NCI-H2227 (cell line): ENCODE measurements around the gene CATSPERE.
"Not testable (repeated sequence)": the region's sequence is repeated elsewhere in the genome, so short reads cannot be mapped to it uniquely, and the experiment has no call there.

Experiments used
- DNase-seq: peaks from one replicate; lab custom pipeline; 2025; ENCODE audit not compliant: unreplicated experiment; lab: John Stamatoyannopoulos, UW

The CATSPERE gene

DNA sequence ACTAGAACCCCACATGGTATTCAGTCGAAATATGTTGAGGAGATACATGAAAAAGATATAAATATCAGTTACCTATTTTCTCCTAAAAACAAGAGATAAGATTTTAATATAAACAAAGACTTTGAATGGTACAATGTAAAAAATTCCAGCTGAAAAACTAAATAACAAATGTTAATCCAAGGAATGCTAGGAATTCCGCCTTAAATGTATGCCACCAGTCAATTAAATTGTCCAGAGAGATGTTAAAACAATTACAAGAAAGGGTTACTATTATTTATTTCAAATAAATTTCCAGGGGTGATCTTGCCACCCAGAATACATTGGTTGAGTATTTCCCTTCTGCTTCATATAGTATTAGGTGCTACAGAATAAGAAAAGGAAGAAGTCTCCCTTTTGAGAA is 13.5 kb upstream of the CATSPERE start:
- no peak for DNase-seq

DNA sequence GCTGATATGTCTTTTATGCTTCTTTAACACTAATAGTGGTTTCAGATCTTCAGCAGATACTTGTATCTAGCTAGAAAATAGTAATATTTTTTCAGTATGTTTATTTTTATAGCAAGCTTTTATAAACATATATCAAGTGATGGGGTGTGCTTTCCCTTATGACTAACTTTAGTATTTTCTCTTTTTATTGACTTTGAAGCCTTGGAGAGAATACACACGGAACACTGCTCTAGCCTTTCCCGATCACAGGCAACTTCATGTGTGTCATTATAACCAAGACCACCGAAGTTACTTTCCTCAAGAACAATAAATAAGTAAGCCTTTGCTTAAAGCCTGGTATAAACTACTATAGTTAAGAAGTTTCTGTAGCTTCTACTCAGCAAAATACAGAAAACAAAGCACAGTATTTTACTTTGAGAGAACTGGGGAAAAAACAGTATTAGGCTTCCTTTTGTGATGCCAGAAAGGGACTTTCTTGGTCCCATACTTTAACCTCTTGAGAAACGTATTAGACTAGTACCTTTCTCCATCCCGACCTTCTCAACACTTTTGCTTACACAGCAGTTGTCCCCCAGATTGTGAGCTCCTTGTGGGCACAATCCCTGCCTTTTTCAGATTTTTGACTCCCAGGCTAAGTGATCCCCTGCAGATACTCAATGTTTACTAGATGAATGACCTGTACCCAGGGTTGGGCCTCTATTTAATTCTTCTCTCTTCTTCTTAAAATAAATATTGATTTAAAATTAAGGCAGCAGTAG is 12.6 kb upstream of the CATSPERE start:
- DNase-seq: no peak

DNA sequence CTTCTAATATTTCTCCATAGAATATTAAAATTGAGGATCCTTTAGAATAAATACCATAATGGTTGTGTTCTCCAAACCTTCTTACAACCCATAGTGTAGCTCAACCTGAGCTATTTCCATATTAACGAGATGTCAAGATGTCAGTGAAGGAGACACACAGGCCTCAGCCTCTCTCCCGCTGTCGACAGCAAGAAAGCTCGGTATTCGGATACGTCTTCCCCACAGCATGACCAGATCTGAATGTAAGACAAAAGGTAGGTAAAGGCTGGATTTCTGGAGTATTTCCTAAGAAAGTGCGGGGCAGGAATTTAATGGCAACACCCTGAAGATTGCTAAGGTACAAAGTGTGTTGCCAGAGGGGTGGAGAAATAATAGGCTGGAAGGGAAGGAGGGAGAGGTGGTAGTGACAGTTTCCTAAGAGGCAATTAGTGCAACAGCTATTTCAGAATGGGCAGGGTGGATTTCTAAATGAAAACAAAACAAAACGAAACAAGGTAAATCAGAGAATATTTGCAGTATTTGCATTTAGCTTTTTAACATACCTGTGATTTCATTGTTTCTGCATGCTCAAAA is 11.1 kb upstream of the CATSPERE start:
- no peak for DNase-seq

DNA sequence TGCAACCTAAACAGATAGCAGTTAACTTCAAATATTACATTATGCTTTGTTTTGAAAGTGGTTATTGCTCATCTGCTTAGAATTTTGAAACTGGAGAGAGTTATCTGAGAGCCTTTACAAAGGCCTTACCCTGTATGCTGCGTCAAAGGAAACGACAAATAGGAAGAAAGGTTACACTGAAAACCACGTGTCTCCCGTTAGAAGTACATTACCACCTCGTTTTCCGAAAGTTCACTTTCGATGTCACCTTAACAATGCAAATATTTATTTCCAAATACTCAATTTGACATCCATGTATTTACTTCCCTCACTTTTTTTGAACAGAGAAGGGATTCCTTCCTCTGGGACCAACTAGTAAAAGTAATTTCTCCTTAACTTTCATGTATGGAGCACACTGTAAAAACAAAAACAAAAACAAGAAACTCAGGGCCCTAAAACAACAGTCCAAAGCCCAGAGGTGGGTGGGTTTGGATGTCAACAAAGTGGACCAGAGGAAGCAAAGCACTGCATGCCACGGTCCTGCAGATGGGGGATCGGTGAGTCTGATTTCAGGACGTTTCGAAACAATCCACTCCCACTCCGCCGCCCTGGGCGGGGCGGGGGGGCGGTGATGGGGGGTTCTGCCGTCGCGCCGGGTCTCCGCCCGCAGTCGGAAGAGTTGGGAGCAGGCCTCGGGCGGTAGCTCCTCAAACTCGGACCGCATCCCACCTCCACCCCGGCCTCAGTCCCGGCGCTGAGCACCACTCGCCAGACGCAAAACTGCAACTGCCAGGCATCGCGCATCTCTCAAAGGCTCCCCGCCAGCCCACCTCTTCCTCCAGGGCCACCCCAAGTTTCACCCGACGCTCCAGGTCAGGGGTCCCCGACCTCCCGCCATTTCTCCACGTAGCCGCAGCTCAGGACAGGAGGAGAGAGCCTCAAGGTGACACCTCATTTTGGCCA is 10.2 kb upstream of the CATSPERE start:
- peak; percentile 61 for DNase-seq

DNA sequence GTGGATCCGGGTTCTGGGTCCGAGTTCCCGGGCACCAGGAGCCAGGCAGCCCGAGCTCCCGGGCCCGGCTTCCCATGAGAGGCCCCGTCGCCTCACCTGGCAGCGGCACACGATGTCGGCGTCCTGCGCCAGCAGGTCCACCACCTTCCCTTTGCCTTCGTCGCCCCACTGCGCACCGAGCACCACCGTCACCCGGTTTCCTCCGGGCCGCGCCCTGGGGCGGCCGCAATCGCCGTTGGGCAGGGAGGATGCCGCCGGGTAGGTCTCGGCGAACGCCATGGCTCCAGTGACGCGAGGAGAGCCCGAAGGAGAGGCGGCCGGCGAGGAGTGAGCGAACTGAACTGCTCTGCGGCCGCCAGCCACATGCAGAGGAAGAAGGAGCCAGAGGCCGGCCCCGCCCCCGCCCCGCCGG is 9.5 kb upstream of the CATSPERE start, which contains the start of gene ADSS2:
ADSS2 (minus strand) TSS at position 371 of the 412 bp plus-strand sequence; CDS start at position 279, 92 bp downstream.
- DNase-seq: no peak

DNA sequence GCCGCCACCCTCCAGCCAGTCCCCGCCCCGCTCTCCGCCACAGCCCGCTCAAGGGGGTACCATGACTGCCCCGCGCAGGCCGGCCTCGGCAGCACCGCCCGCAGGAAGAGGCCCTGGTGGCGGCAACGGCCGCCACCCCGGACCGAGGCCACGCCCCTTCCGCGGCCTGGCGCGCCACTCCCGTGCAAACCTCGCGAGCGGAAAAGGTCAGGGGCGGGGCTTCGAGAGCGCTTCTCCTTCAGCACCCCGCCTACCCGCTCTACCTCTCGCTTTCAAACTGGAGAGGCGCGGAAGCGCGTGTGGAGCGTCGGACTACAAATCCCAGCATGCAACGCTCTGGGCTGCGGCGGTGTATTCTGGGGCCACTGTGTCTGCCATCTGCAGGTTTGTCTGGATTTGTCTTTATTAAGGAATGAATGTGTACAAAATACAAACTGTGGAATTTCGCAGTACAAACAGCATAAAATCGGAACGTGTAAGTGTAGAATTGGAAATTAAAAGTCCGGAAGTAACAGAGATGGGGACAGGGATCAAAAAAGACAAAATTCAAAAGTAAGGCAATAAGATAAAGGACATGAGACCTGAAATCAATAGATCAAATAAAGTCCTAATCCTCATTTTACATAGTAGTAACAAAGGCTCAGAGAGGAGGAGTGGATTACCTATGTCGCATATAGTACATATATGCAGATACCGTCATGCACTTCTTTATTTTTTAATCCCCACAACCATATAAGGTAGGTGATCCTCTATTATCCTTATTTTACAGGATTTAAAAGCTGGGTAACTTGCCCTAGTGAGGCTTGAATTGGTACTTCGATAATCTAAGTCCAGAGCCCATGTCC is 8.9 kb upstream of the CATSPERE start:
- peak; percentile 100 for DNase-seq

DNA sequence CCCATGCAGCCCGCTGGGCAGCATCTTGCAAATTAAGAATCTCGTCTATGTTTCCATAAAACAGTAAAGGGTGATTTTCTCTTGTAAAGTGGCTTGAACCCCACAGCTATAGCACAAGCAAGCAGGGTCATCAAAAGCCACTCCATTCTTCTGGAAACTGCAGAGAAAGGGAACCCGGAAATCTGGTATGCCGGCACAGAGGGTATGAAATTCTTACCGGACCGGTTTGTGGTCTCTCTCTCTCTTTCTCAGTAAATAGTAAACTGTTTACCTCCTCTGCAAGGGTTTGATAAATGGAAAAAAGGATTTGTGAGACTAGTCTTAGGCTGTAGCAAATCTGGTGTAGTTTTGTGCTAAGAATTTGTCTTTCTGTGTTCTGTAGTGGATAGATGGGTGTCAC is 6.7 kb upstream of the CATSPERE start:
- no peak for DNase-seq

DNA sequence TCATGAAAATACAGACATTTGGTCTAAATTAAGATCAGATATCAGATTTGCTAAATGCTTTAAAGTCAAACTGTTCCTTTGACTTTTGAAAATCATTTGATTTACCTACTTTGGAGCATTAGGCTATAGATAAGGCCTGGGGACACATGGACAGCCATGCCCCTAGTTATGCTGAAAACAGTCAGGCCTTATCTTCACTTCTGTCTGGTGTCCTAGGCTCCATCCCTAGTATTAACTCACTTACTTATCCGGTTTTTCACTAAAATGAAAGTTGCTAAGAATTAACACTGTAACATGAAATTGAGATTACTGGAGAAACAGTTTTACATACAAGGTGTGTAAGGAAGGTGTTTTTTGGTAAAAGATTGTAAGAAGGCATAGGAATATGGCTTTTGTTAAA is 4.5 kb upstream of the CATSPERE start:
- DNase-seq: no peak

DNA sequence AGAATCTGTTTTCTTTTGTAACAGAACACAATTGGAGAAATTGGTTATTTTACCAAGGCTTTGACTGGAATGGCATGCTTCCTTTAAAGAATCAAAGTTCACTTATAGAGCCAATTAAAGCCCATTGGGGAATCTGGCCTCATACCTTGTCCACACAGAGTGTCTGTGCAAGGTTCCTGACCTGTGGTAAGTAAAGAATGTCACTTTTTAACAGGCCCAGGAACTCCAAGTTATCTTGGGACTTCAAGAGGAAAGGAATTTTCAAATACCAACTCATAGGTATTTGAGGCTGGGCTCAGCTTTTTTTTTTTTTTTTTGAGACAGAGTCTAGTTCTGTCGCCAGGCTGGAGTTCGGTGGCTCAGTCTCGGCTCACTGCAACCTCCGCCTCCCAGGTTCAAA is 2.3 kb upstream of the CATSPERE start:
- no peak for DNase-seq

DNA sequence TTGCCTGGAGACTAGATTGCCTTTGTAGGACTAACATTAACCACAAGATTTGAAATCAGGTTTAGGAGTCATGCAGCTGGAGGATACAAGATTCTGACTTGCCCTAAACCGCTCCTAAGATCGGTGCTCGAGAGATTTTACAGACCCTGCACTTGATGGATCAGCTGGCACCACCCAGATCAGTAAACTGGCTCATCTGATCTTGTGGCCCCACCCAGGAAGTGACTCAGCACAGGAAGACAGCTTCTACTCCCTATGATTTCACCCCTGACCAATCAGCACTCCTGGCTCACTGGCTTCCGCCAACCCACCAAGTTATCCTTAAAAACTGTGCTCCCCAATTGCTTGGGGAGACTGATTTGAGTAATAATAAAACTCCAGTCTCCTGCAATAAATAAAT is 876 bp upstream of the CATSPERE start:
- DNase-seq: no peak

DNA sequence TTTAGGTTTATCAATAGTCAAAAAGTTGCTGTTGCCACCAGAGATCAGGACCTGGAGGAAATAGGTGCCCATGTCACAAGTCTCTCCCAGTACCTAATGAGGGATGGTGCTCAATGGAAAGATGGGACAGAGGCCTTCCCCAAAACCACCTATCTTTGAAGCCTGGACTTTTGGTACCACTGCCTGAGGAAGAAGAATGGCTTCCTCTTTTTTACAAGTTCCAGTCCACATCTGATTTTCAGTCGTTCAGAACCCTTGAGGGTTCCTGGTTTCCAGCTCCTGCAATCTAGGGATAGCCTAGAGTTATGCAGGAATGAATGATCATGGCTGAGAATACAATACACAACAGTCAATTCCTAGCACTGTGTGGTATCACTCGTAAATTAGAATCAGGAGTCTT is 5.7 kb downstream of the CATSPERE start:
- DNase-seq: no peak

DNA sequence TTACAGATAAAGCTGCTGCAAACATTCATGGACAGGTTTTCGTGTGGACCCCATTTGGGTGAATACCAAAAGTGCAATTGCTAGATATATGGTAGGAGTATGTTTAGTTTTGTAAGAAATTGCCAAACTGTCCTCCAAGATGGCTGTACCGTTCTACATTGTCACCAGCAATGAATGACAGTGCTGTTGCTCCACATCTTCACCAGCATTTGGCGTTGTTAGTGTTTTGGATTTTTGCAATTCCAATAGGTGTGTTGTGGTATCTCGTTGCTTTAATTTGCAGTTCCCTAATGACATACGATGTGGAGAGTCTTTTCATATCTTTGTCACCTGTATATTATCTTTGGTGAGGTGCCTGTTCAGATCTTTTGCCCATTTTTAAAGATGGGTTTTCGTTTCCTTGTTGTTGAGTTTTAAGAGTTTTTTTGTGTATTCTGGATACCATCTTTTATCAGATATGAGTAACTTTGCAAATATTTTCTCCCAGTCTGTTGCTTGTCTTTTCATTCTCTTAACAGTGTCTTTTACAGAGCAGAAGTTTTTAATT is 12.1 kb downstream of the CATSPERE start:
- no peak for DNase-seq

DNA sequence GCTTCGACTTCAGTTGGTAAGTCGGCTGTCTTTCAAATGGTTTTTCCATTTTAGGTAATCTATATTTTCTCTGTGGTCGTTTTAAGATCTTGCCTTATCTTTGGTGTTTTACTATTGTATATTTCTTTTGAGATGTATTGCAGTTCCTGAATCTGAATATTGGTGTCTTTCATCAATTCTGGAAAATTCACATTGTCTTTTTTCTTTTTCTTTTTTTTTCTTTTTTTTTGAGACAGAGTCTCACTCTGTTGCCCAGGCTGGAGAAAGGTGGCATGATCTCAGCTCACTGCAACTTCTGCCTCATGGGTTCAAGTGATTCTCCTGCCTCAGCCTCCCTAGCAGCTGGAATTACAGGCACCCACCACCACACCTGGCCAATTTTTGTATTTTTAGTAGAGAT is 23.9 kb downstream of the CATSPERE start:
- not testable (repeated sequence) for DNase-seq

DNA sequence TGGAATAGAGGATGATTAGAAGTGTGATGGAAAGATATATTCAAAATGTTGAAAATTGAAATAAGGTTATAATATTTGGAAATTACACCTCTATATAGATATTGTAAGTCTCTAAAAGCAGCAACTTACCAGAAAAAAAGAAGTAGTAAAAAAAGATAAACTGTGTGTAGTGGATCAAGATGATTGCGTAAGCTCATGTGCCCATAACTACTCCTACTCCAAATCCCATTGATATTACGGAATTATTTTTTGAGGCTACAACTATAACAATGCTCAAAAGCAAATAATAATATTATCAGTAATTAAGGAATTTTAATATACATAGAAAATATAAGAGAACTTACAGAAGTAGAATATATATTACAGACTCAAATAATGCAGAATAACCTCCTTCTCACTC is 33.6 kb downstream of the CATSPERE start:
- no peak for DNase-seq

DNA sequence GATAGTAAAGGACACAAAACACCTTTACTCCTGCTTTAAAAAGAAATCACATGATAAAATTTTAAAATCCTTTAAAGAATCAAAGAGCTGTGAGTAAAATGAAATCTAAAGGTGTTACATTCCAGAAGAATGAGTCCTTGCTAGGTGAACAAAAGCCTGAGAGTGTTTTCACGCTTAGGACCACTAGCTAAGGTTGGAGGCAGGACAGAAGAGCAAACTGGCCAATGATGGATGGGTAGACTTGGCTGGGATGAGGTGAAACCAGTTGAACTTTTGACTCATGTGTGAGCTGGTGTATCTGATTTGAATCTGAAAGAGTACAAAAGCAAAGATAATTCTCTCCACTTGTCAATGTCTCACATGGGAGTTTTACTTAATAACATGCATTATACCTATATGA is 35.1 kb downstream of the CATSPERE start:
- no peak for DNase-seq

DNA sequence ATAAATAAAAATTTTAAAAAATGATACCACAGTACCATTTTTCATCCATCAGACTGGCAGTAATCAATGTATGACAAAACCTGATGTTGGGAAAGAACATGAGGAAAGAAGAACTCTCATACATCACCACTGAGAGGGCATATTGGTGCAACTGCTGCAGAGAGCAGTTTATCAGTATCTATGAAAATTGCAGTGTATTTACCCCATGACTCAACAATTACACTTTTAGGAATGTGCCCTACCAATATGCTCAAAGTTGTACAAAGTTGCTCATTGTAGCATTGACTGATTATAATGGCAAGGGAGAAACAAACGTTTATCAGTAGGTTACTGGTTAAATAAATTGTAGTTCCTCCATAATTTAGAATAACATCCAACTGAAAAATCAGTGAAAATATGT is 36.7 kb downstream of the CATSPERE start:
- DNase-seq: no peak

DNA sequence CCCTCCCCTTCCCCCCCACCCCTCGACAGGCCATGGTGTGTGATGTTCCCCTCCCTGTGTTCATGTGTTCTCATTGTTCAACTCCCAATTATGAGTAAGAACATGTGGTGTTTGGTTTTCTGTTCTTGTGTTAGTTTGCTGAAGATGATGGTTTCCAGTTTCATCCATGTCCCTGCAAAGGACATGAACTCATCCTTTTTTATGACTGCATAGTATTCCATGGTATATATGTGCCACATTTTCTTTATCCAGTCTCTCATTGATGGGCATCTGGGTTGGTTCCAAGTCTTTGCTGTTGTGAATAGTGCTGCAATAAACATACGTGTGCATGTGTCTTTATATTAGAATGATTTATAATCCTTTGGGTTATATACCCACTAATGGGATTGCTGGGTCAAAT is 38.4 kb downstream of the CATSPERE start:
- not testable (repeated sequence) for DNase-seq

DNA sequence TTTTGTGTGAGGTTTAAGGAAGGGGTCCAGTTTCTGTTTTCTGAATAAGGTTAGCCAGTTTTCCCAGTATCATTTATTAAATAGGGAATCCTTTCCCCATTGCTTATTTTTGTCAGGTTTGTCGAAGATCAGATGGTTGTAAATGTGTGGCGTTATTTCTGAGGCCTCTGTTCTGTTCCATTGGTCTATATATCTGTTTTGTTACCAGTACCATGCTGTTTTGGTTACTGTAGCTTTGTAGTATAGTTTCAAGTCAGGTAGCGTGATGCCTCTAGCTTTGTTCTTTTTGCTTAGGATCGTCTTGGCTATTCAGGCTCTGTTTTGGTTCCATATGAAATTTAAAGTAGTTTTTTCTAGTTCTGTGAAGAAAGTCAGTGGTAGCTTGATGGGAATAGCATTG is 39.4 kb downstream of the CATSPERE start:
- not testable (repeated sequence) for DNase-seq

DNA sequence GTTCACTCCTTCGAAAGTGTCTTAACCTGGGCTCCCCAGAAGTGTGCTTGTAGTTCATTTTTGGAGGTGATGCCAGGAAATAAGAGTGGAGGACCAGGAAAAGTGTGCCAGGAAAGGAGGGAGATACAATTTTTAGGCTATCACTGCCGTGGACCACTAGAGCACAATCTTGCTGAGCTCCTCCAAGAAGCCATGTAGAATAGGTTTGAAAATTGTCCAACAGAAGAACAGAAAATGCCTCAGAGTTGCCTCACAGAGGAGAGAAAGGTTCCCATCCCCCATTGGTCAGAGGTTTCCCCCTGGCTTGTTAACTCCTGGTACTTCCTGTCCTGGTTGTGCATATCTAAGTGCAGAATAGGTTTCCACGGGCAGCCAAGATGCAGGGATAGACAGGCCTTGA is 41.6 kb downstream of the CATSPERE start:
- no peak for DNase-seq

DNA sequence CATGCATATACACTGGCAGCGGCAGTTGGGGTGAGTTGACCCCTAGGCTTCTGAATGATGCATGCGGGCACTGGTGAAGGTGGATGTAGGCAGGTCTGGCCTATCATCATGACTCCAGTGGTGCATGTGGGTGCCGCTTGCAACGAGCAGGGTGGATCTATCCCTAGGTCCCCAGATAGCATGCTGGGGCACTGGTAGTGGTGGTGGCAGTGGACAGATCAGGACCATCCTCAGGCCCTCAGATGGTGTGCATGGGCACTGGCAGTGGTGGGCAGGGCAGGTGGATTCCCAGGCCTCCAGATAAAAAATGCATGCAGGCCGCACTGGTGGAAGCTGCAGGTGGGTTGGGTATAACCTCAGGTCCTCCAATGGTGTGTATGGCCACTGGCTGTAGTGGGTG is 52.4 kb downstream of the CATSPERE start:
- DNase-seq: no peak

DNA sequence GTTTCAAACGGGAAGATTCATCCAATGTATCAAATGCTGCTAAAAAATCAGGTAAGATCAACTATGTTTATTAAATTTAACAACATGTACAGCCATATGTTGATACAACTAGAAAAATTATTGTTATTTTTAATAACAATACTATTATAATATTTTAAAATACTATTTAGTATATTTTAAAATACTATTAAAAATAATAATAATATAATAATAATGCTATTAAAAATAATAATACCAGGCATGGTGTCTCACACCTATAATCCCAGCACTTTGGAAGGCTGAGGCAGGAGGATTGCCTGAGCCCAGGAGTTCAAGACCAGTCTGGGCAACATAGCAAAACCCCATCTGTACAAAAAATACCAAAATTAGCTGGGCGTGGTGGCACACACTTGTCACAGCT is 54.6 kb downstream of the CATSPERE start:
- no peak for DNase-seq
